GM23338 (cell line): Measurements from ENCODE around the gene WNT9A.

ENCODE experiments used
- CTCF ChIP-seq, 2 experiments: fragments of 200-600 bp in 1 of 2; sonication (generic) in 1 of 2; conservative IDR thresholded peaks; 2 replicates each; pipeline versions ENCODE4 v1.5.1 to v1.6.1; 2016 to 2017; ENCODE audit warnings: antibody characterized with exemption in 2 of 2, low read depth in 2 of 2, mild to moderate bottlenecking in 2 of 2, moderate library complexity in 1 of 2
- EZH2phosphoT487 ChIP-seq: fragments of 200-600 bp; sonication (generic); IDR thresholded peaks from one replicate; pipeline ENCODE4 v1.8.1; 2018; ENCODE audit warnings: antibody characterized with exemption; ENCODE audit not compliant: unreplicated experiment
- REST ChIP-seq: IDR thresholded peaks from one replicate; pipeline ENCODE4 v1.6.1; 2018; ENCODE audit warnings: antibody characterized with exemption; ENCODE audit not compliant: unreplicated experiment

GRCh38 chr1:227916655-227917054 lies 31.1 kb downstream of the WNT9A start:
- no peak for TF ChIP-seq CTCF (conservative IDR thresholded peaks at IDR 0.05; ENCODE audit: low read depth in 2 of 2)
- TF ChIP-seq REST = no peak
- no peak for TF ChIP-seq EZH2phosphoT487
